Gastroesophageal sphincter (tissue), 3 donors: ENCODE data around the gene CSTB.

Source experiments
- POLR2AphosphoS5 ChIP-seq: sonication (generic); formaldehyde crosslinking; IDR thresholded peaks from one replicate; pipeline ENCODE4 v1.6.1; 2017; ENCODE audit warnings: antibody characterized with exemption
- TF ChIP-seq, protein P1 (sequence below), 4 experiments: fragments of 200-600 bp in 2 of 4; fragments of 450-650 bp in 2 of 4; sonication (generic) in 1 of 4; IDR thresholded peaks; one replicate each; pipeline ENCODE4 v1.5.1; 2017 to 2019; ENCODE audit warnings: antibody characterized with exemption in 4 of 4, mild to moderate bottlenecking in 2 of 4, moderate library complexity in 2 of 4

DNA sequence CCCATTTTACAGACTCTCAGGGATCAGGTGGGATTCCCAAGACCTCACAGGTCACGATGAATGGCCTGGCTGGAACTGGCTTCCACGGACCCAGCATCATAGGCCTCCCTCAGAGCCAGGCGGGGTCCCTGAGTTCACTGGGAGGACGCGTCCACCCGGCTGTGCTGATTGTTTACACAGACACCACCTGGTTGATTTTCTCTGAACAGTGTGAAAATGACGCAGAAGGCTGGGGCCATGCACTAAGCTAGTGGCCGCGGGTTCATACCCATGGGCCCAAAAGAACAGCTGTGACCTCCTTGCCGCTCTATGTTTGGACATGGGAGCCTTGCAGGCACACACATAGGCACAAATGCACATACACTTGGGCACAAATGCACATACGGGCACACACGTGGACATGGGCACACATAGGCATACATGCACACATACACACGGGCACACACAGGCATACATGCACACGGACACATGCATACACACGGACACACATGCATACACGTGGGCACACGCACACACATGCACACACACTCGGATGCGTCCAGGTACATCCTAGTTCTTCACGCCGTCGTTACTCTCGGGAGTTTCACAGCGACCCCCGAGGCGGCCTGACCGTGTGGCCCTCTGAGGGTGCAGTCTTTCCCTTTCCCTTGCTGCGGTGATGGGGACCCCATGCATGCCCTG, 23.2 kb downstream of the CSTB start:
- TF ChIP-seq, protein P1, sequence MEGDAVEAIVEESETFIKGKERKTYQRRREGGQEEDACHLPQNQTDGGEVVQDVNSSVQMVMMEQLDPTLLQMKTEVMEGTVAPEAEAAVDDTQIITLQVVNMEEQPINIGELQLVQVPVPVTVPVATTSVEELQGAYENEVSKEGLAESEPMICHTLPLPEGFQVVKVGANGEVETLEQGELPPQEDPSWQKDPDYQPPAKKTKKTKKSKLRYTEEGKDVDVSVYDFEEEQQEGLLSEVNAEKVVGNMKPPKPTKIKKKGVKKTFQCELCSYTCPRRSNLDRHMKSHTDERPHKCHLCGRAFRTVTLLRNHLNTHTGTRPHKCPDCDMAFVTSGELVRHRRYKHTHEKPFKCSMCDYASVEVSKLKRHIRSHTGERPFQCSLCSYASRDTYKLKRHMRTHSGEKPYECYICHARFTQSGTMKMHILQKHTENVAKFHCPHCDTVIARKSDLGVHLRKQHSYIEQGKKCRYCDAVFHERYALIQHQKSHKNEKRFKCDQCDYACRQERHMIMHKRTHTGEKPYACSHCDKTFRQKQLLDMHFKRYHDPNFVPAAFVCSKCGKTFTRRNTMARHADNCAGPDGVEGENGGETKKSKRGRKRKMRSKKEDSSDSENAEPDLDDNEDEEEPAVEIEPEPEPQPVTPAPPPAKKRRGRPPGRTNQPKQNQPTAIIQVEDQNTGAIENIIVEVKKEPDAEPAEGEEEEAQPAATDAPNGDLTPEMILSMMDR (IDR thresholded peaks at IDR 0.05), result no peak
- no peak for TF ChIP-seq POLR2AphosphoS5
